ENCODE measurements around the gene UBAC1. TPM values are rescaled to one million over a fixed set of nuclear protein-coding genes. Genes with fewer than 3 reads are reported as not detected.

Gene UBAC1
- polyA plus RNA-seq, 1 donor from 2014 or later: 92.3 TPM

DNA sequence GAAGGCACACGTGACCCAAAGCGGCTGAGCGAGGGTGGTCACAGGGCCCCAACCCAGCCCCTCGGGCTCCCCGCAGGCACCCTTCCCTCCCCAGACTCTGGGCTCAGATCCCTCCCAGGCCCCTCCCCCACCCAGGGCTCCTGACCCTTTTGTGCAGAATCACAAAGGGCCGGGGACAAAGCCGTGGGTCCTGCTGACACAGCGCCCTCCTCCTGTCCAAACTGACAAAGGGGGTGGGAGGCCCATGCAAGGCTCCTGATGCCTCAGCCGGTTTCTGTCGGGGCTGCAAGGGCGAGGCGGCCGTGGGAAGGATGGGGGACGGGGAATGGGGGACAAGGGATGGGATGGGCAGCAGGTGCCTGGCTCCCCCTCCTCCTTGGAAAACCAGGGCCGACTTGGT is 43.5 kb upstream of the UBAC1 start:
- H4K20me1 ChIP-seq (ENCODE audit: insufficient read depth): no peaks in the 10 kb centered on the region
- H3K9me2 ChIP-seq (ENCODE audit: insufficient read depth, low read length): no peaks in the 10 kb centered on the region
- H3K79me2 ChIP-seq (replicated peaks; ENCODE audit: insufficient read depth, low read length): no peaks in the 10 kb centered on the region
- H3K9me3 ChIP-seq (ENCODE audit: low read length): no peaks in the 10 kb centered on the region
- no peaks in the 10 kb centered on the region for H3K27me3 ChIP-seq (ENCODE audit: insufficient read depth, low read depth, low read length)
- H3K9ac ChIP-seq (ENCODE audit: low read length): no peak overlapping the region
- H3K36me3 ChIP-seq (ENCODE audit: insufficient read depth, low read length): no peaks in the 10 kb centered on the region
- no peak overlapping the region for H3K27ac ChIP-seq (ENCODE audit: low read length)
- H3F3A ChIP-seq (ENCODE audit: insufficient read depth, low read length, poor library complexity, severe bottlenecking): no peaks in the 10 kb centered on the region
- no peak overlapping the region for H3K4me3 ChIP-seq (ENCODE audit: low read length)
- no peak overlapping the region for H2AFZ ChIP-seq (ENCODE audit: low read depth, low read length)
- TF ChIP-seq POLR2AphosphoS5 (IDR thresholded peaks at IDR 0.05) (no peak), MXI1 (conservative IDR thresholded peaks at IDR 0.05; ENCODE audit: poor library complexity, severe bottlenecking) (no peak), TAF1 (IDR thresholded peaks at IDR 0.05; ENCODE audit: low read depth) (no peak), EZH2 (IDR thresholded peaks at IDR 0.05; ENCODE audit: borderline replicate concordance, insufficient read depth, low read length, poor library complexity, severe bottlenecking) (no peak), EP300 (conservative IDR thresholded peaks at IDR 0.05; ENCODE audit: poor library complexity, severe bottlenecking) (no peak), RAD21 (conservative IDR thresholded peaks at IDR 0.05) (no peak), SMC3 (conservative IDR thresholded peaks at IDR 0.05; ENCODE audit: poor library complexity) (no peak)
- TF ChIP-seq, protein P1, sequence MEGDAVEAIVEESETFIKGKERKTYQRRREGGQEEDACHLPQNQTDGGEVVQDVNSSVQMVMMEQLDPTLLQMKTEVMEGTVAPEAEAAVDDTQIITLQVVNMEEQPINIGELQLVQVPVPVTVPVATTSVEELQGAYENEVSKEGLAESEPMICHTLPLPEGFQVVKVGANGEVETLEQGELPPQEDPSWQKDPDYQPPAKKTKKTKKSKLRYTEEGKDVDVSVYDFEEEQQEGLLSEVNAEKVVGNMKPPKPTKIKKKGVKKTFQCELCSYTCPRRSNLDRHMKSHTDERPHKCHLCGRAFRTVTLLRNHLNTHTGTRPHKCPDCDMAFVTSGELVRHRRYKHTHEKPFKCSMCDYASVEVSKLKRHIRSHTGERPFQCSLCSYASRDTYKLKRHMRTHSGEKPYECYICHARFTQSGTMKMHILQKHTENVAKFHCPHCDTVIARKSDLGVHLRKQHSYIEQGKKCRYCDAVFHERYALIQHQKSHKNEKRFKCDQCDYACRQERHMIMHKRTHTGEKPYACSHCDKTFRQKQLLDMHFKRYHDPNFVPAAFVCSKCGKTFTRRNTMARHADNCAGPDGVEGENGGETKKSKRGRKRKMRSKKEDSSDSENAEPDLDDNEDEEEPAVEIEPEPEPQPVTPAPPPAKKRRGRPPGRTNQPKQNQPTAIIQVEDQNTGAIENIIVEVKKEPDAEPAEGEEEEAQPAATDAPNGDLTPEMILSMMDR (IDR thresholded peaks at IDR 0.05; ENCODE audit: poor library complexity, severe bottlenecking): no peak
- TF ChIP-seq, protein P2, sequence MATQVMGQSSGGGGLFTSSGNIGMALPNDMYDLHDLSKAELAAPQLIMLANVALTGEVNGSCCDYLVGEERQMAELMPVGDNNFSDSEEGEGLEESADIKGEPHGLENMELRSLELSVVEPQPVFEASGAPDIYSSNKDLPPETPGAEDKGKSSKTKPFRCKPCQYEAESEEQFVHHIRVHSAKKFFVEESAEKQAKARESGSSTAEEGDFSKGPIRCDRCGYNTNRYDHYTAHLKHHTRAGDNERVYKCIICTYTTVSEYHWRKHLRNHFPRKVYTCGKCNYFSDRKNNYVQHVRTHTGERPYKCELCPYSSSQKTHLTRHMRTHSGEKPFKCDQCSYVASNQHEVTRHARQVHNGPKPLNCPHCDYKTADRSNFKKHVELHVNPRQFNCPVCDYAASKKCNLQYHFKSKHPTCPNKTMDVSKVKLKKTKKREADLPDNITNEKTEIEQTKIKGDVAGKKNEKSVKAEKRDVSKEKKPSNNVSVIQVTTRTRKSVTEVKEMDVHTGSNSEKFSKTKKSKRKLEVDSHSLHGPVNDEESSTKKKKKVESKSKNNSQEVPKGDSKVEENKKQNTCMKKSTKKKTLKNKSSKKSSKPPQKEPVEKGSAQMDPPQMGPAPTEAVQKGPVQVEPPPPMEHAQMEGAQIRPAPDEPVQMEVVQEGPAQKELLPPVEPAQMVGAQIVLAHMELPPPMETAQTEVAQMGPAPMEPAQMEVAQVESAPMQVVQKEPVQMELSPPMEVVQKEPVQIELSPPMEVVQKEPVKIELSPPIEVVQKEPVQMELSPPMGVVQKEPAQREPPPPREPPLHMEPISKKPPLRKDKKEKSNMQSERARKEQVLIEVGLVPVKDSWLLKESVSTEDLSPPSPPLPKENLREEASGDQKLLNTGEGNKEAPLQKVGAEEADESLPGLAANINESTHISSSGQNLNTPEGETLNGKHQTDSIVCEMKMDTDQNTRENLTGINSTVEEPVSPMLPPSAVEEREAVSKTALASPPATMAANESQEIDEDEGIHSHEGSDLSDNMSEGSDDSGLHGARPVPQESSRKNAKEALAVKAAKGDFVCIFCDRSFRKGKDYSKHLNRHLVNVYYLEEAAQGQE (IDR thresholded peaks at IDR 0.05; ENCODE audit: borderline replicate concordance): no peak
- H3K4me2 ChIP-seq (ENCODE audit: low read length): no peak overlapping the region

DNA sequence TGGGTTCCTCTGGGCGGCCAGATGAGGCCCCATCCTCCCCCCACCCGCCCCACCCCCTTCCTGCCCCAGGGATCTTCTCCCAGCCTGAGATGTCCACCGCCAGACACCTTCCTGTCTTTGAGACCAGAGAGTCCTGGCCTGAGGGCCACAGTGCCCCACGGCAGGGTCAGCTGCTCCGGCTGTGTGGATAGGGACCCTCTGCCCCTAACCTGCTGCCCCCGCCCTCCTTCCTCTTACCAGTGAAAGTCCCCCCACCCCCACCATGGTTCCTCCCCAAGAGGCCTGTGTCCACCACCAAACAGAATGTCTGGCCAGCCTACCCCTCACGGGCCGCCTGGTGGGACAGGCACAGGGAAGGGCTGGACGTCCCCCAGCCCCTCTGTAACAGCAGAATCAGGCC is 43.0 kb upstream of the UBAC1 start:
- H3F3A ChIP-seq (ENCODE audit: insufficient read depth, low read length, poor library complexity, severe bottlenecking): no peaks in the 10 kb centered on the region
- no peaks in the 10 kb centered on the region for H4K20me1 ChIP-seq (ENCODE audit: insufficient read depth)
- H3K27ac ChIP-seq (ENCODE audit: low read length): no peak overlapping the region
- no peak overlapping the region for H3K4me3 ChIP-seq (ENCODE audit: low read length)
- no peak for TF ChIP-seq RAD21 (conservative IDR thresholded peaks at IDR 0.05)
- TF ChIP-seq, protein P1 (IDR thresholded peaks at IDR 0.05; ENCODE audit: poor library complexity, severe bottlenecking): no peak
- TF ChIP-seq TAF1 (IDR thresholded peaks at IDR 0.05; ENCODE audit: low read depth): no peak
- TF ChIP-seq MXI1 (conservative IDR thresholded peaks at IDR 0.05; ENCODE audit: poor library complexity, severe bottlenecking): no peak
- TF ChIP-seq, protein P2 (IDR thresholded peaks at IDR 0.05; ENCODE audit: borderline replicate concordance): no peak
- no peak for TF ChIP-seq POLR2AphosphoS5 (IDR thresholded peaks at IDR 0.05)
- TF ChIP-seq SMC3 (conservative IDR thresholded peaks at IDR 0.05; ENCODE audit: poor library complexity): no peak
- no peak for TF ChIP-seq EP300 (conservative IDR thresholded peaks at IDR 0.05; ENCODE audit: poor library complexity, severe bottlenecking)
- TF ChIP-seq EZH2 (IDR thresholded peaks at IDR 0.05; ENCODE audit: borderline replicate concordance, insufficient read depth, low read length, poor library complexity, severe bottlenecking): no peak
- no peaks in the 10 kb centered on the region for H3K27me3 ChIP-seq (ENCODE audit: insufficient read depth, low read depth, low read length)
- H3K4me2 ChIP-seq (ENCODE audit: low read length): no peak overlapping the region
- H3K9me3 ChIP-seq (ENCODE audit: low read length): no peaks in the 10 kb centered on the region
- H3K9me2 ChIP-seq (ENCODE audit: insufficient read depth, low read length): no peaks in the 10 kb centered on the region
- H3K9ac ChIP-seq (ENCODE audit: low read length): no peak overlapping the region
- H3K36me3 ChIP-seq (ENCODE audit: insufficient read depth, low read length): no peaks in the 10 kb centered on the region
- H2AFZ ChIP-seq (ENCODE audit: low read depth, low read length): no peak overlapping the region
- H3K79me2 ChIP-seq (replicated peaks; ENCODE audit: insufficient read depth, low read length): no peaks in the 10 kb centered on the region
